ENCODE measurements around the gene CPLX3.
"Not testable (repeated sequence)": the region's sequence is repeated elsewhere in the genome, so short reads cannot be mapped to it uniquely, and the experiment has no call there.

Gene CPLX3

GRCh38 chr15:74784426-74785193, 41.8 kb upstream of the CPLX3 start:
- no peak for DNase-seq (ENCODE audit: extremely low spot score)
- ChIA-PET CTCF (interaction anchor here (1.1 to 35.2 kb wide), 8 partner anchors 9 to 420 kb away, joined by 3 to 1226 read pairs (median 8); partner anchors contain the start of genes CLK3 and CSK), POLR2A (interaction anchor here (0.7 kb wide), 1 partner anchor 148 kb away, joined by 3 read pairs; no protein-coding TSS in a partner anchor)
- TF ChIP-seq, protein P1, sequence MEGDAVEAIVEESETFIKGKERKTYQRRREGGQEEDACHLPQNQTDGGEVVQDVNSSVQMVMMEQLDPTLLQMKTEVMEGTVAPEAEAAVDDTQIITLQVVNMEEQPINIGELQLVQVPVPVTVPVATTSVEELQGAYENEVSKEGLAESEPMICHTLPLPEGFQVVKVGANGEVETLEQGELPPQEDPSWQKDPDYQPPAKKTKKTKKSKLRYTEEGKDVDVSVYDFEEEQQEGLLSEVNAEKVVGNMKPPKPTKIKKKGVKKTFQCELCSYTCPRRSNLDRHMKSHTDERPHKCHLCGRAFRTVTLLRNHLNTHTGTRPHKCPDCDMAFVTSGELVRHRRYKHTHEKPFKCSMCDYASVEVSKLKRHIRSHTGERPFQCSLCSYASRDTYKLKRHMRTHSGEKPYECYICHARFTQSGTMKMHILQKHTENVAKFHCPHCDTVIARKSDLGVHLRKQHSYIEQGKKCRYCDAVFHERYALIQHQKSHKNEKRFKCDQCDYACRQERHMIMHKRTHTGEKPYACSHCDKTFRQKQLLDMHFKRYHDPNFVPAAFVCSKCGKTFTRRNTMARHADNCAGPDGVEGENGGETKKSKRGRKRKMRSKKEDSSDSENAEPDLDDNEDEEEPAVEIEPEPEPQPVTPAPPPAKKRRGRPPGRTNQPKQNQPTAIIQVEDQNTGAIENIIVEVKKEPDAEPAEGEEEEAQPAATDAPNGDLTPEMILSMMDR (IDR thresholded peaks at IDR 0.05; ENCODE audit: control extremely low read depth, extremely low read depth, low read depth, missing control alignments), result peak; percentile 5

DNA sequence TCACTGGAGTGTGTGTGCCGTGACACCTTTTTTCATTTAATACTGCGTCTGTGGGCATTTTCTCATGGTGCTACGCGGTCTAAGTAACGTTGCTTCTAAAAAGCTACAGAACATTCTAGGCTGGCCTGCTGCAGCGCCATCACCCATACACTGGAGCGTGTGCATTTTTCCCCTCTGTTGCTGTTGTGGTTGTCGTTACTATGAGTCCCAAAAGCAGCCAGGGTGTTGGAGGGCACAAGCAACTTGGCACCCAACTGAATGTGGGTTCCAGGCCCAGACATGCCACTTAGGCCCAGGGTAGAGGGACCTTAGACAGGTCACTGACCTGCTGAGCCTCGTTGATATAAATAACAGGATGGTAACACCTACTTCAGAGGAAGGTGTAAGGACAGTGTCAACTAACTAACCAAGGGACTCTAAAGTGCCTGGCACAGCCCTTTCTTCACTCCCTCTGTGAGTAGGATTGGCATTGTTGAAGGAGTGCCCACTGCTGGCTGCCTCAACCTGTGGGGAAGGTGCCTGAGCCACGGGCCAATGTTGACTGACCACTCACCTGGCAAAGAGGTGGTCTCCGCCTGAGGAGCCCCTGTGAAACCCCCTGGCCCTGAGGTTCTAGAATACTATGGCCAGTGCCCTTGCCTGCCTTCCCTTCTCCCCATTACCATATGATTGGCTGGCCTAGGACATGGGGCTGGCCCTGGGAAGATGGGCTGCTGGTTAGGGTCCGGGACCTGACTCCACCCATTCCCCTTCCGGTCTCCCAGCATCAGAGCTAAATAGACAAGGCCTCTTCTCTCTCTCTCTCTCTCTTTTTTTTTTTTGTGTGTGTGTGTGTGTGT, 41.0 kb upstream of the CPLX3 start:
- peak; percentile 65 for DNase-seq (ENCODE audit: extremely low spot score)
- TF ChIP-seq, protein P1 (IDR thresholded peaks at IDR 0.05; ENCODE audit: control extremely low read depth, extremely low read depth, low read depth, missing control alignments), result no peak
- ChIA-PET POLR2A (no interaction called here), CTCF (interaction anchor here (1.2 to 35.2 kb wide), 6 partner anchors 9 to 403 kb away, joined by 3 to 1226 read pairs (median 411); partner anchors contain the start of genes CLK3 and CSK)

- ChIA-PET POLR2A (interaction anchor here (0.6 to 1.3 kb wide), 2 partner anchors 9 to 711 kb away, joined by 3 to 8 read pairs; no protein-coding TSS in a partner anchor), CTCF (interaction anchor here (3.5 to 35.2 kb wide), 3 partner anchors 11 to 164 kb away, joined by 20 to 1226 read pairs (median 132); partner anchors contain the start of gene CSK)
Measured at GRCh38 chr15:74786081-74786480, 40.3 kb upstream of the CPLX3 start.

GRCh38 chr15:74786551-74787165, 39.8 kb upstream of the CPLX3 start:
- DNase-seq (ENCODE audit: extremely low spot score), result no peak
- CTCF ChIA-PET, result interaction anchor here (0.6 to 35.2 kb wide), 17 partner anchors 12 to 412 kb away, joined by 3 to 1226 read pairs (median 5); partner anchors contain the start of gene CSK
- TF ChIP-seq, protein P1 (IDR thresholded peaks at IDR 0.05; ENCODE audit: control extremely low read depth, extremely low read depth, low read depth, missing control alignments), result no peak
- POLR2A ChIA-PET, result interaction anchor here (0.5 to 2.4 kb wide), 5 partner anchors 9 to 710 kb away, joined by 3 to 8 read pairs (median 4); no protein-coding TSS in a partner anchor

More at GRCh38 chr15:74786081-74786480, 40.3 kb upstream of the CPLX3 start:
- not testable (repeated sequence) for DNase-seq (ENCODE audit: extremely low spot score)

GRCh38 chr15:74787251-74788041, 39.0 kb upstream of the CPLX3 start:
- ChIA-PET POLR2A (interaction anchor here (0.5 to 2.4 kb wide), 7 partner anchors 8 to 144 kb away, joined by 3 to 8 read pairs (median 4); no protein-coding TSS in a partner anchor), CTCF (interaction anchor here (0.6 to 35.2 kb wide), 24 partner anchors 12 to 413 kb away, joined by 3 to 1226 read pairs (median 4); partner anchors contain the start of genes CSK and FAM219B)
- DNase-seq (ENCODE audit: extremely low spot score), result peak; percentile 82
- TF ChIP-seq, protein P1 (IDR thresholded peaks at IDR 0.05; ENCODE audit: control extremely low read depth, extremely low read depth, low read depth, missing control alignments), result peak; percentile 78
